Gastrocnemius medialis (tissue), 4 donors: ENCODE data around the gene ITPR1.

Experiments used
- POLR2A ChIP-seq, 2 donors: fragments of 450-650 bp; IDR thresholded peaks; one replicate each; pipeline ENCODE4 v1.6.1; 2017; ENCODE audit warnings: antibody characterized with exemption in 2 of 2, mild to moderate bottlenecking in 2 of 2, moderate library complexity in 2 of 2
- TF ChIP-seq, protein P1 (sequence below), 5 experiments: fragments of 450-650 bp in 3 of 5; fragments of 200-600 bp in 2 of 5; sonication (generic) in 2 of 5; IDR thresholded peaks in 4 of 5; conservative IDR thresholded peaks in 1 of 5; 1 replicate in 4 of 5; 2 replicates in 1 of 5; pipeline ENCODE4 v1.5.1; 2016 to 2019; ENCODE audit warnings: antibody characterized with exemption in 5 of 5, mild to moderate bottlenecking in 3 of 5, moderate library complexity in 3 of 5

GRCh38 chr3:4848176-4848825 lies 355.2 kb downstream of the ITPR1 start:
- TF ChIP-seq, protein P1, sequence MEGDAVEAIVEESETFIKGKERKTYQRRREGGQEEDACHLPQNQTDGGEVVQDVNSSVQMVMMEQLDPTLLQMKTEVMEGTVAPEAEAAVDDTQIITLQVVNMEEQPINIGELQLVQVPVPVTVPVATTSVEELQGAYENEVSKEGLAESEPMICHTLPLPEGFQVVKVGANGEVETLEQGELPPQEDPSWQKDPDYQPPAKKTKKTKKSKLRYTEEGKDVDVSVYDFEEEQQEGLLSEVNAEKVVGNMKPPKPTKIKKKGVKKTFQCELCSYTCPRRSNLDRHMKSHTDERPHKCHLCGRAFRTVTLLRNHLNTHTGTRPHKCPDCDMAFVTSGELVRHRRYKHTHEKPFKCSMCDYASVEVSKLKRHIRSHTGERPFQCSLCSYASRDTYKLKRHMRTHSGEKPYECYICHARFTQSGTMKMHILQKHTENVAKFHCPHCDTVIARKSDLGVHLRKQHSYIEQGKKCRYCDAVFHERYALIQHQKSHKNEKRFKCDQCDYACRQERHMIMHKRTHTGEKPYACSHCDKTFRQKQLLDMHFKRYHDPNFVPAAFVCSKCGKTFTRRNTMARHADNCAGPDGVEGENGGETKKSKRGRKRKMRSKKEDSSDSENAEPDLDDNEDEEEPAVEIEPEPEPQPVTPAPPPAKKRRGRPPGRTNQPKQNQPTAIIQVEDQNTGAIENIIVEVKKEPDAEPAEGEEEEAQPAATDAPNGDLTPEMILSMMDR (IDR thresholded peaks at IDR 0.05 in 4 of 5, conservative IDR thresholded peaks at IDR 0.05 in 1 of 5) = no peak
- no peak for TF ChIP-seq POLR2A (IDR thresholded peaks at IDR 0.05)
